Right lobe of liver (tissue), 6 donors: Measurements from ENCODE around the gene PFAS. TPM values are rescaled to one million over a fixed set of nuclear protein-coding genes. Genes with fewer than 3 reads are reported as not detected.
A peak's percentile ranks its signal among the peaks of the same experiment; 100 is the strongest.

Experiments
- ATAC-seq, 4 donors: fragments of 200-7000 bp; cut with Tn5 transposase; one replicate each; pipeline ENCODE4 v1.9.1; 2020; ENCODE audit warnings: mild to moderate bottlenecking in 4 of 4, moderate library complexity in 4 of 4
- DNase-seq, 3 donors: peaks; one replicate each; pipeline ENCODE4 v3.0.0-alpha.2; 2020
- H3K27ac ChIP-seq, 3 donors: fragments of 200-600 bp; one replicate each; pipeline ENCODE4 v1.8.0; 2022
- H3K27me3 ChIP-seq, 2 donors: fragments of 200-600 bp; one replicate each; pipeline ENCODE4 v1.8.0; 2022
- H3K36me3 ChIP-seq, 4 donors: fragments of 200-600 bp; sonication (generic) in 1 of 4; one replicate each; pipeline versions ENCODE4 v1.5.1 to v1.8.0; 2017 to 2022; ENCODE audit warnings: control low read depth in 1 of 4
- H3K4me1 ChIP-seq, 4 donors: fragments of 200-600 bp; sonication (generic) in 1 of 4; one replicate each; pipeline versions ENCODE4 v1.5.1 to v1.8.0; 2017 to 2022; ENCODE audit warnings: control low read depth in 1 of 4
- H3K4me3 ChIP-seq, 3 donors: fragments of 200-600 bp; one replicate each; pipeline ENCODE4 v1.8.0; 2022
- H3K9me3 ChIP-seq, 4 donors: fragments of 200-600 bp; sonication (generic) in 1 of 4; one replicate each; pipeline versions ENCODE4 v1.5.1 to v1.8.0; 2017 to 2022; ENCODE audit warnings: control low read depth in 1 of 4
- CTCF ChIP-seq, 4 donors: fragments of 200-600 bp in 3 of 4; fragments of 450-650 bp in 1 of 4; IDR thresholded peaks; one replicate each; pipeline versions ENCODE4 v1.5.1 to v1.8.0; 2016 to 2022; ENCODE audit warnings: antibody characterized with exemption in 4 of 4, mild to moderate bottlenecking in 2 of 4
- POLR2A ChIP-seq: fragments of 450-650 bp; IDR thresholded peaks from one replicate; pipeline ENCODE4 v1.6.1; 2017; ENCODE audit warnings: antibody characterized with exemption, mild to moderate bottlenecking
- WGBS: methylation state at CpG from one replicate; pipeline ENCODE4 v1.1.6; 2018; ENCODE audit warnings: low coverage, low lambda C conversion rate; ENCODE audit not compliant: insufficient coverage; ENCODE audit errors: missing lambda C conversion rate; 5-methylcytosine and 5-hydroxymethylcytosine counted together
- intact Hi-C, 2 donors: fragments of 100-400 bp; cut with DNase I; formaldehyde crosslinking; loops; one replicate each; pipeline versions ENCODE4 v1.11.2 to v1.14.1; 2022
- total RNA-seq, 6 experiments: library from RNA; depleted of rRNA in 2 of 6; stranded (reverse); fragments of >200 nt in 2 of 6; fragmentation: NEBNext Ultra II Directional in 3 of 6; extraction: Animal tissue kit (Norgen Biotek cat#: 25700) in 3 of 6; gene quantifications; one replicate each; pipeline versions ENCODE4 v1.1.0 to v1.2.4, GENCODE V29; 2016 to 2023
- donor health status: DM: no; HTN: yes; CAD: no.
- donor health status: DM: no; HTN: no; CAD: no.
- donor health status: DM: no; HTN: no; CAD: no.
- donor health status: DM: no; HTN: yes; CAD: no.
- donor health status: DM: no; HTN: yes; CAD: no.

PFAS gene
- total RNA-seq, 6 experiments from 2014 or later = 10.0 to 21.0 (median 15.6) TPM

DNA sequence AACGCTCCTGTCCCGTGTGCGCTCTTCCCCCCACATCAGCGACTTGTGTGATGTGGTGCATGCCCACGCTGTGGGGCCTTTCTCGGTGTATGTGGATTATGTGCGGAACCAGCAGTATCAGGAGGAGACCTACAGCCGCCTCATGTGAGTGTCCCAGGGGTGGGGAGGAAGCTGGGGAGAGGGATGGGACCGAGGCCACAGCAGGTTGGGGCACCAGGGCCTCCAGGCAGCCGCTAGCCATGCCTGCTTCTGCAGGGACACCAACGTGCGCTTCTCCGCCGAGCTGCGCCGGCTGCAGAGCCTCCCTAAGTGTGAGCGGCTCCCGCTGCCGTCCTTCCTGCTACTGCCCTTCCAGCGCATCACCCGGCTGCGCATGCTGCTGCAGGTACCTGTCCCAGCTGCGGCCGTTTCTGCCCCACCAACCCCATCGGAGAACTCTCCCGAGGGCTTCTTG is 66.7 kb downstream of the PFAS start:
- Histone ChIP-seq H3K27ac (no peak overlapping the region), H3K36me3 (no peaks in the 10 kb centered on the region), H3K9me3 (no peaks in the 10 kb centered on the region), H3K4me3 (no peak overlapping the region), H3K4me1 (no peaks in the 10 kb centered on the region), H3K27me3 (no peaks in the 10 kb centered on the region)
- intact Hi-C loops = no loop called here
- 39% methylated on average over 7 of the region's 26 CpGs for WGBS
- DNase-seq (no peak), ATAC-seq (no peak)
- TF ChIP-seq POLR2A (no peak), CTCF (IDR thresholded peaks at IDR 0.05) (no peak)

DNA sequence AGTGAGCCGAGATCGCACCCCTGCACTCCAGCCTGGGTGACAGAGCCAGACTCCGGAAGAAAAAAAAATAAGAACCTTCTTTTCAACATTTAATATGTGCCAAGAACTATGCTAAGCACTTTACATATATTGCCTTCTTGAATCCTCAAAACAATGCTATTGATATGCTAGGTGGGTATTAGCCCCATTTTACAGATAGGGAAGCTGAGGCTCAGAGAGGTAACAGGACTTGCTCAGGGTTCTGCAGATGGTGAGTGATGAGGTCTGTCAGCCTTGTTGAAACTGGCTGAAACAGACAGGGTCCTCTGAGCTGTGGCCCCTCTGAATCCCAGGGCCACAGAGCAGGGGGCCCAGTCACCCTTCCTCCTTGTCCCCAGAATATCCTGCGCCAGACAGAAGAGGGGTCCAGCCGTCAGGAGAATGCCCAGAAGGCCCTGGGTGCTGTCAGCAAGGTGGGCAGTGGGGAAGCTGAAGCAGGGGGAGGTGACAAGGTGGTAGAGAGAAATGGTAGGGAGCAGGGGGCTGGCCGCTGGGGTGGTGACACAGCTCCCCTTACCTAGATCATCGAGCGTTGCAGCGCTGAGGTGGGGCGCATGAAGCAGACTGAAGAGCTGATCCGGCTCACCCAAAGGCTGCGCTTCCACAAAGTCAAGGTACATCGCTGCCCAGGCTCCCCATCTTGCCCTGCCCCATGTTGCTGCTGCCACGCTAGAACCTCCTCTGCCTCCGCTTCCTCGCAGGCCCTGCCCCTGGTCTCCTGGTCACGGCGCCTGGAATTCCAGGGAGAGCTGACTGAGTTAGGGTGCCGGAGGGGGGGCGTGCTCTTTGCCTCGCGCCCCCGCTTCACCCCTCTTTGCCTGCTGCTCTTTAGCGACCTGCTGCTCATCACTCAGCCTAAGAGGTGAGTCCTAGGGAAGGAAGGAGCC is 69.2 kb downstream of the PFAS start:
- Histone ChIP-seq H3K4me1 (no peaks in the 10 kb centered on the region), H3K36me3 (no peaks in the 10 kb centered on the region), H3K27ac (no peak overlapping the region), H3K27me3 (no peaks in the 10 kb centered on the region), H3K9me3 (no peaks in the 10 kb centered on the region), H3K4me3 (no peak overlapping the region)
- intact Hi-C loops = no loop called here
- DNase-seq (peak in 1 of 3 donors; percentile 29), ATAC-seq (no peak)
- 91% methylated on average over 3 of the region's 24 CpGs for WGBS
- no peak for TF ChIP-seq CTCF (IDR thresholded peaks at IDR 0.05)
- TF ChIP-seq POLR2A = no peak

Other genes starting within 250 kb of the PFAS start
- gene GUCY2D, start 246.7 kb upstream of the PFAS start, total RNA-seq = under 1 TPM in 1 of 6 experiments, not detected in 5; 0.33 TPM
- gene ALOX15B, start 210.2 kb upstream of the PFAS start, total RNA-seq = 1 to 10 TPM in 2 of 6 experiments, under 1 TPM in 4; 0.22 to 2.2 (median 0.72) TPM
- gene ALOX12B, start 161.6 kb upstream of the PFAS start, total RNA-seq = not detected
- not detected for gene ALOXE3, start 130.8 kb upstream of the PFAS start, total RNA-seq
- gene HES7, start 125.2 kb upstream of the PFAS start, total RNA-seq = not detected
- gene PER1, start 96.9 kb upstream of the PFAS start, total RNA-seq = 100 to 1,000 TPM in 1 of 6 experiments, 10 to 100 TPM in 5; 25.7 to 118 (median 55.2) TPM
- gene VAMP2, start 86.3 kb upstream of the PFAS start, total RNA-seq = 10 to 100 TPM in 4 of 6 experiments, 1 to 10 TPM in 2; 4.4 to 18.6 (median 13.2) TPM
- gene TMEM107, start 72.9 kb upstream of the PFAS start, total RNA-seq = 1 to 10 TPM; 2.3 to 5.0 (median 3.4) TPM
- 1 to 10 TPM; 3.1 to 5.3 (median 4.2) TPM for gene BORCS6, start 59.1 kb upstream of the PFAS start, total RNA-seq
- gene AURKB, start 38.7 kb upstream of the PFAS start, total RNA-seq = 1 to 10 TPM in 4 of 6 experiments, under 1 TPM in 2; 0.26 to 3.9 (median 1.5) TPM
- 10 to 100 TPM in 5 of 6 experiments, 1 to 10 TPM in 1; 8.5 to 29.1 (median 21.1) TPM for gene CTC1, start 1.2 kb upstream of the PFAS start, total RNA-seq
- gene RANGRF, start 39.4 kb downstream of the PFAS start, total RNA-seq = 1 to 10 TPM; 4.7 to 9.5 (median 6.8) TPM
- 1 to 10 TPM in 4 of 6 experiments, under 1 TPM in 2; 0.49 to 3.0 (median 1.6) TPM for gene SLC25A35, start 46.1 kb downstream of the PFAS start, total RNA-seq
- gene ARHGEF15, start 61.0 kb downstream of the PFAS start, total RNA-seq = 10 to 100 TPM in 1 of 6 experiments, 1 to 10 TPM in 5; 1.6 to 12.2 (median 2.5) TPM
- gene ODF4, start 90.6 kb downstream of the PFAS start, total RNA-seq = not detected
- 1,000 to 10,000 TPM in 2 of 6 experiments, 100 to 1,000 TPM in 4; 467 to 1,753 (median 509) TPM for gene RPL26, start 133.9 kb downstream of the PFAS start, total RNA-seq
- not detected for gene RNF222, start 148.5 kb downstream of the PFAS start, total RNA-seq
- 10 to 100 TPM; 22.2 to 34.9 (median 28.4) TPM for gene NDEL1, start 186.6 kb downstream of the PFAS start, total RNA-seq